Inferior parietal cortex (tissue), 1 donor: Measurements from ENCODE around the gene FERMT1.
A peak's percentile ranks its signal among the peaks of the same experiment; 100 is the strongest.
"Not testable (repeated sequence)": the region's sequence is repeated elsewhere in the genome, so short reads cannot be mapped to it uniquely, and the experiment has no call there.

Source experiments
- DNase-seq: peaks from one replicate; pipeline ENCODE4 v3.0.0-alpha.2; 2016; ENCODE audit errors: extremely low spot score

Gene FERMT1

DNA sequence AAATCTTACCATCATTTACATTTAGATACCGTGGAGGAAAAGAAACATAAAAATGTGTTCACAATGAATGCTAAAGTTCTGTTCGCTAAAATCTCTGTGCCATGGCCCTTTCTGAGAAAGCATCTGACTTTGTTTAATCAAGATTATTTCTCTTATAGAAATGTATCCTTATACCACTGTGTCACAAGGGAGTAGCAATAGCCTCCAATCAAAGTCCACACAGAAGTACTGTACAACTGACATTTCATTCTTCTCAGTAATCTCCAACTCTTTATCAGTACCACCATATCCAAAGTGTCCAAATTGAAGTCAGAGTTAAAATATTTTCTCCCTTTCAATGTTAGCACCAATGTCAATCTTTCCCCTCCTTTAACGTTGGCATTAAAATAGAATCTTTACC lies 6.1 kb downstream of the FERMT1 start:
- DNase-seq = no peak

DNA sequence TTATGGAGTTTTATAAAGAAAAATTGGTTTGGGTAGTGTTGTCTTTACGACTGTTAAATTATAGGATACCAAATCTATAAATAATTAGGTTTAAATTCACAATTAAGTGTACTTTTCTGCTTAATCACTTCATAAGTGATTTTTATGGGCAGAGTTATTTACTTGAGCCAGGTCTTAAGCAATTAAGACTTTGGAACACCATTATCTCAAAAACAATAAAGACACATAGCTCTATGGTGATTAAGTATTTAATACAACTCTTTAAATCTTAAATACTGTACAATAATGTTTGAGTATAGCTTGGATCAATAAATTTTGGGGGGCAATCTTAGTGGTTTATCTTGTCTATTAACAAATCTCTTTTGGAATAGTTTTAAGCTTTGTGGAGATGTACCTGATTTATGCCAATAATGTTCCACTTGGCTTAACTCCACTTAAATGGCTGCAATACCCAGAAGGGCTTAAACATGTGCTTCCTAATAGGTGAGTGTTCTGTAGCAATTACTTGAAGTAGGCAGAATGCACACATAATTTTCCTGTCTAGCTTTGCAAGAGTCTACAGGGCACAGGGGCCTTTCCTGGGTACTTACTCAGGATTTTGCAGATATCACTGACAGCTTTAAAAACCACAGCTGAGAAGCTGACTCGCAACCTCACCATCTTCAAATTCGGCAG lies 7.5 kb downstream of the FERMT1 start:
- DNase-seq = no peak

DNA sequence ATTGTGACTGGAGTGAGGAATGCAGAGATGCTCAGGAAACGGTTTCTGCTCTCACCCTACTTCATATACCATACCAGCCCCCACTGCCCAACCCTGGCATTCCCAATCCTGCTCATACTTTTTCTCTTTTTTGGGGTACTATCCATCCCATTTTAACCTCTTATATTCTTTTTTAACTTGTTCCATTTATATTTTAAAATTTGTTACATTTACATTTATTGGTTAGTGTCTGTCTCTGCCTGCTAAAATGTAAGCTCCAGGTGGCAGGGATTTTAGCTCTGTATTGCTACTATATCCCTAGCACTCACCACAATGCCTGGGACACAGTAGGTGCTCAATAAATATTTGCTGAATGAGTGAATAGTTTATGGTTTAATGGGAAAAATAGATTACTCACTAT lies 8.1 kb downstream of the FERMT1 start:
- DNase-seq = no peak

DNA sequence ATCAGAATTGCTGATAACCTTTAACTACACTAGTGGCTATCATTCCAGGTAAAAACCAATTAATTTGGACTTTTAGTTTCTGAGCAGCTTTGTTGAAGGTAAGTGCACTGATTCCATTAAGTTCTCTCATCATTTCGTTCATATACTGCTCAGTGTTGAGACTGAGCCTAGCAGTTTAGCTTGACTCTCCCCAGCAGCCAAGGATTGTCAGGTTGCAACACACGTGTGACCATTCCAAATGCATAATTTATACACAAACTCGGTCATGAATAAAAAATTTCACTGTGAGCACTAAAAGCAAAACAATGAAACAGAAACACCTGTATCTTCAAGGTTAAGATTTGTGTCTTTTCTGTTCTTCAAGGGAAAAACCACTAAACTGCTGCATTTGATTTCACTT lies 8.9 kb downstream of the FERMT1 start:
- no peak for DNase-seq

DNA sequence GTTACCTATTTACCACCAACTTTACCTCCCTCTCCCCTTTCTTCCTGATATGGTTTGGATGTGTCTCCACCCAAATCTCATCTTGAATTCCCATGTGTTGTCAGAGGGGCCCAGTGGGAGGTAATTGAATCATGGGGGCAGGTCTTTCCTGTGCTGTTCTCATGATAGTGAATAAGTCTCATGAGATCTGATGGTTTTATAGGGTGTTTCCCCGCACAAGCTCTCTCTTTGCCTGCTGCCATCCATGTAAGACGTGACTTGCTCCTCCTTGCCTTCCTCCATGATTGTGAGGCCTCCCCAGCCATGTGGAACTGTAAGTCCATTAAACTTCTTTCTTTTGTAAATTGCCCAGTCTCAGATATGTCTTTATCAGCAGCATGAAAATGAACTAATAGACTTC lies 9.9 kb downstream of the FERMT1 start:
- not testable (repeated sequence) for DNase-seq

DNA sequence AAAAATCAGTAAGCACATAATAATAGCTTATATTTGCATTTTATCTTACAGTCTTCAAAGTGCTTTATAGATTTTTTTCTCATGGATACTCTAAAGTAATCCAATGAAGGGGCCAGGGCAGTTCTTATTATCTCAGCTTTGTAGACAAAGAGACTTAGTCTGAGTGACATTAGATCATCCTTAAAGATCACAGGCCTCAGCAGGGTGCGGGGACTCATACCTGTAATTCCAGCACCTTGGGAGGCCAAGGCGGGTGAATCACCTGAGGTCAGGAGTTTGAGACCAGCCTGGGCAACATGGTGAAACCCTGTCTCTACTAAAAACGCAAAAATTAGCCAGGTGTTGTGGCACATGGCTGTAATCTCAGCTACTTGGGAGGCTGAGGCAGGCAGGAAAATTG lies 14.5 kb downstream of the FERMT1 start:
- DNase-seq = no peak

DNA sequence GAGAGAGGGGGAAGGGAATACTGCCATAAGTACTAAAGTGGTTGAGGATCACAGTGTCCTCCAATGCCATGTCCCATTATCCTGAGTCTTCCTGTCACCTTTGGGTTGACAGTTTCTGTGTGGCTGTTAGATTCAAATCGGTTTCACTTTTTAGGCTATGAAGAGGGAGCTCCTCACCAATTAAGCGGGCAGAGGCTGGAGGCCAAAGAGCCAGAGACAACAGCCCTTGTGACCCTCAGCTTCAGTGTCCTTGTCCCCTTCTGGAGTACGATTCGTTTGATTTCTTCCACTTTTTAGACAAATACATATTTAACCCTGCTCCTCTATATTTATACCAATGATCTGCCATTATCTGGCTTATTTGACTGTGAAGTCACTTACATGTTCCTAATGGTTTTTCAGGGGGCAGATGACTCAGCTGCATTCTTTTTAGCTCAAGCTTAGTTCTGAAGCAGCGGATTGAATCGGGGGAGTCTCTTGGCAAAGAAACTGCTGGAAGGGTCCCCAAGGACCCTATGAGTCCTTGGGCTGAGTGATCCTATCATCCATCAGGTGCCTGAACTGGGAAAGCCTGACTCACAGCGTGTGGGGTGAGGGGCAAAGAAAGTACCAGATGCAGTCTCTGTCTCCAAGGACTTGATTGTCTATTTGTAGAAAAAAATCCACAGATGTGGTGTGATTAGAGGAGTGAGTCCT lies 18.2 kb downstream of the FERMT1 start:
- no peak for DNase-seq

DNA sequence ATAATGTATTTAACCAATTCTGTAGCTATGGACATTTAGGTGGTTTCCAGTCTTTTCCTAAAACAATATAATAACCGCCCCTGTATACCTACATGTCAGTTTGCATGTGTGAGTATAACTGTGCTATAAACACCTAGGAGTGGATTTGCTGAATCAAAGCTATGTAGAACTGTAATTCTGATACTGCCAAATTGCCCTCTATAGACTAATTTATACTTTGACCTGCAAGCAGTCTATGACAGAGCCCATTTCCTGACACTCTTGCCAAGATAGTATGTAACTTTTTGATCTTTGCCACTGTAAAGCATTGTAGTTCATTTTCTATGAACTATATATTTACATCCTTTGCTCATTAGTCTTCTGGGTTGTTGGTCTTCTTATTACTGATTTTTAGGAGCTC lies 19.5 kb downstream of the FERMT1 start:
- no peak for DNase-seq

DNA sequence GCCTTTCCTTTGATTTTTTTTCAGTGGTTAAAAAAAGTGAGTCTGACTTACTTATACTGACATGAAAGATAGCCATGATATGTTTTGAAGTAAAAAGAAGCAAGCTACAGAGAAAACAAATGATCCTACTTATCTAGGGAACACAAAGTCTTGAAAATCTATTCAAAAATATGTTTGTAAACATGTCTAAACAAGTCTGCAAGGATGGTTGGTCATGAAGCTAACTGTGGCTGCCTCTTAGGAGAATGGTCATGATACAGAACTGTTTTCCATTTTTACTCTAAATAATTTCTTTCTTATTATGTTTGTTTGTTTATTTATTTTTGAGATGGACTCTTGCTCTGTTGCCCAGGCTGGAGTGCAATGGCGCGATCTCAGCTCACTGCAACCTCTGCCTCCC lies 21.5 kb downstream of the FERMT1 start:
- DNase-seq = no peak

DNA sequence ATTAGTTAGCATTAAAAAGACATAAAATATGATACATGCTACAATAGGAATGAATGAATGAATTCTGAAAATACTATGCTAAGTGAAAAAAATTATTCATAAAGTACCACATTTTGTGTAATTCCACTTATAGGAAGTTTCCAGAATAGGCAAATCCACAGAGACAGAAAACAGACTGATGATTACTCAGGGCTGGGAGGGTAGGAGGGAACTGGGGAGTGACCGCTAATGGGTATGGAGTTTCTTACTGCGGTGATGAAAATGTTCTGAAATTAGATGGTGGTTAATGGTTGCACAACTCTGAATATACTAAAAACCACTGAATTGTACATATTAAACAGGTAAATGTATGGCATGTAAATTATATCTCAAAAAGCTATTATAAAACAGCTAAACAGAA lies 22.6 kb downstream of the FERMT1 start:
- no peak for DNase-seq

DNA sequence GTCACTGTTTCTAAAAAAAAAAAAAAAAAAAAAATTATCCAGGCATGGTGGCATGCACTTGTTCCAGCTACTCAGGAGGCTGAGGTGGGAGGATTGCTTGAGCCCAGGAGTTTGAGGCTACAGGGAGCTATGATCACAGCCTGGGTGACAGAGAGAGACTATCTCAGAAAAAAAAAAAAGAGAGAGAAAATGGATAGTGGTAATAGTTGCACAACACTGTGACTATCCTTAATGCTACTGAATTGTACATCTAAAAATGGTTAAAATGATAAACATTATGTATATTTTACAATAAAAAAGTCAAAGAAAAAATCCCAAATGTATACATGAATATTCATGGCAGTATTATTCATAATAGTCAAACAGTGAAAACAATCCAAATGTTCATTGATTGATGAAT lies 23.0 kb downstream of the FERMT1 start:
- DNase-seq = no peak

DNA sequence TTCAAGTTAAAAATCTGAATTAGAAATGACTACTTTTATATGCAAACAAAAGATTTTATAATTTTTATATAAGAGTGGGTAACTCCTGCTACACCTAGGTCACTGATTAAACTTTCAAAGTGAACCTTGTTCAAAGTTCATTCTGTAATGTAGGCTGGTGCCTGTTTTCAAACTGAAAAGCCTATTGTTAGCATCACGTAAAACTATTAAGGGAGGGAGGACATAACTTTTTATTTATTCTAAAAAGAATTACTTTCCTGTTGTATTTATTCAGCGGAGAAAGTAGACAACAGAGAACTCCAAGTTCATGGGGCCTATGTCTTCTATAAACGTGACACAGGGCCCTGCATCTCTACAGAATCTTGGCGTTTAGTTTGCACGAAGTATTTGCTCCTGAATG lies 27.4 kb downstream of the FERMT1 start:
- DNase-seq = no peak

DNA sequence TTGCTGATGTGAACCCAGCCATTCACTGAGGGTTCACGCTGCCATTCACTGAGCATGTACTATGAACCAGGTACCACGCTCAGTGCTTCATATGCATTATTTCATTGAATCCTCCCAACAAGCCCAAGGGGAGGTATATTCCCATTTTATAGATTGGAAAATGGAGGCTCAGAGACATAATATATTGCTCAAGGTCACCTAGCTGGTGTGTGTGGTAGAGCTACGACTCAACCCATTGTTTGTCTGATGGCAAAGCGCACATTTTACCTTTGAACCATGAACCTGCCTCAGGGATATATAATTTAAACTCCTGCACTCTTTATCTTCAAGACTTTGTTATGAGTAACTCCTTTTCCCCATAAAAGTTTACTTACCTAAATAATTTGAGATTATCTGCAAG lies 28.3 kb downstream of the FERMT1 start:
- no peak for DNase-seq

DNA sequence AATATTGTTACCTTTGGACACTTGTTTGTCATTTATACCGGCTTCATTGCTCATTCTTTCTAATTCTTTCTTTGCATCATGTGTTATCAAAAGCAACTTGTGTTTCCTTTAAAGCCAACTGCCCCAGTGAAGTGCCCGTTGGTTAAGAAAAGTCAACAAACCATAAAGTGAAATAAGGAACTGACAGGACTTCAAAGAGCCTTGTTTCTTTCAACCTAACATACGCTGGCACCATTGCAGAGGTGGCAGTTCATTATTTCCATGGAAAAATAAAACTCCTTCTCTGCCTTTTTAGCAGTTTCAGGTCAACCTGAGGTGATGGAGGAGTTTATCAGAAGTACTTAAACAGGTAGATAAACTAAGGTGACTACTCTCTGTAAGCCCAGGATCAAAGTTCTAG lies 28.8 kb downstream of the FERMT1 start:
- no peak for DNase-seq

DNA sequence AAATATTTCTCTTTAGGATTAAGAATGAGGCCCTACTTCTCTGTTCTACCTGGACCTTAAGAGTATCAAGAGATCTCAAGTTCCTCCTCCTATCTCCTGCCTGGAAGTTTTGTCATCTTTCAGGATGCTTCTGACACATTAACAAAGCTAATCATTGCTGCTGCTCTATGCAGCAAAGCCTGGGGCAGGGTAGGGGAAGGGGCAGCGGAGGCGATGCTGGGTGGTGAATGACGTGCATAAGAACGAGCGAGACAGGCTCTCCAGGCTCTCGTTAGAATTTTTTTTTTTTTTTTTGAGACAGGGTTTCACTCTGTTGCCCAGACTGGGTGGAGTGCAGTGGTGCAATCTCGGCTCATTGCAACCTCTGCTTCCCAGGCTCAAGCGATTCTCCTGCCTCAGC lies 31.2 kb downstream of the FERMT1 start:
- no peak for DNase-seq

DNA sequence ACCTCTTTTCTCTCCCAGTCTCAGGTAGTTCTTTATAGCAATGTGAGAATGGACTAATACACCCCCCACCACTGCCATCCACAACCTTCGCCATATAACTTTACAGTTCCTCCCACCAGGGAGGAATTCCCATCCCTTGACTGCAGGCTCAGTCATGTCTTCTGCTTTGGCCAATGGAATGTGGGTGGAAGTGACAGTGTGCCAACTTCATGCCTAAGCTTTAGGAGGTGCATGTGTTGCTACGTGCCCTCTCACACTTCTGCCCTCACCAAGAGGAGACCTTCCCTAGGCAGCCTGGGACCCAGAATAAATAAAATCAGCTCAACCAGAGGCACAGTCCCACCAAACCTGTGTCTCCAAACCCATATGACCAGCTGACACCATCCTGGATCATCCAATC lies 36.0 kb downstream of the FERMT1 start:
- DNase-seq = no peak

DNA sequence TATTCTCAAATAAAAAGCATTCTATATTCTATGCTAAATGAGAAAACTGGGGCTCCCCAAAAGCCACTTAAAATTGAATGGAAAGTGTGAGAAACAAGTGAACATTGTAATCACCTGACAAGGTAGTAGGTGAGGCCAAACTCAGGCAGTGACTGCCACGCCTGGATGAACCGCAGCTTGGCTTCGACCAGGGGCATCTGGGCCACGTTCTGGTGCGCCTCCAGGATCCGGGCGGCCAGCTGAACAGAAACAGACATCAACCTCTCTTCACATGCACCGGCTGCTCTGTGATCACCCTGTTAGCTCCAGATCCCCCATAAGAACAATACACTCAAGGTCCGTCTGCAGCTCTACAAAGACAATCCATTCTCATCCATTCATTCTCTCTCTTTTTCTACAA lies 38.9 kb downstream of the FERMT1 start:
- DNase-seq = no peak

DNA sequence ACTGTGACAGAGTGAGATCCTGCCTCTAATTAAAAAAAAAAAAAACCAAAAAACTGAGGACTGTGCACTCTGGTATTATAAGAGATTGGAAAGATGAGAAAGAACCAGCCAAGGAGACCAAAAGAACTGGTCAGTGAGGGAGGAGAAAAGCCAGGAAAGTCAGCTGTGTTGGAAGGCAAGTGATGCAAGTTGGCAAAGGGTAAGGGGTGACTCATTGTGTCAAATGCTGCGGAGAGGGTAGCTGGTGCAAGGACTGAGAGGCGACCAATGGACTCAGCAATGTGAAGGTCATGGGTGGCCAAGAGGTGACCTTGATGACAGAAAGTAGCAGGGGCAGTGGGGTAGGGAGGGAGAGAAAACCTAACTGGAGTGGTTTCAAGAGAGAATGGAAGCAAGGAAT lies 41.6 kb downstream of the FERMT1 start:
- DNase-seq = no peak

DNA sequence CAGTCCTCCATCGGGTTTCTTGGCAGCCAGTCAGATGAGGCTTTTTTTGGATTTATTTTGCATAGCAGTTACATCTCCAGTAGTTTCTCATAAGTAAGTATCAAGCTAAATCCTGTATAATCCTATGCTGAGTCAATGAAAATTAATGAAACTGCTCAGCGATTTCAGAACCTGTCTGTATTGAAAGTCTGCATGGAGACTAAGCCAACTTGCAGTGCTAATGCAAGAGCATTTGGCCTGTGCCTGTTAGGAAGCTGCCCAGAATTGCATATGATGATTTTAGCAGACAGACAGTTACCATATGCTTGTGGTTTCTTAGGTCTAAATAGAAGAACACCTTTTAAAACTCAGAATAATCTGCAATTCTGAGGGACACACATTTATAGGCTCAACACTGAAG lies 43.8 kb downstream of the FERMT1 start:
- no peak for DNase-seq

DNA sequence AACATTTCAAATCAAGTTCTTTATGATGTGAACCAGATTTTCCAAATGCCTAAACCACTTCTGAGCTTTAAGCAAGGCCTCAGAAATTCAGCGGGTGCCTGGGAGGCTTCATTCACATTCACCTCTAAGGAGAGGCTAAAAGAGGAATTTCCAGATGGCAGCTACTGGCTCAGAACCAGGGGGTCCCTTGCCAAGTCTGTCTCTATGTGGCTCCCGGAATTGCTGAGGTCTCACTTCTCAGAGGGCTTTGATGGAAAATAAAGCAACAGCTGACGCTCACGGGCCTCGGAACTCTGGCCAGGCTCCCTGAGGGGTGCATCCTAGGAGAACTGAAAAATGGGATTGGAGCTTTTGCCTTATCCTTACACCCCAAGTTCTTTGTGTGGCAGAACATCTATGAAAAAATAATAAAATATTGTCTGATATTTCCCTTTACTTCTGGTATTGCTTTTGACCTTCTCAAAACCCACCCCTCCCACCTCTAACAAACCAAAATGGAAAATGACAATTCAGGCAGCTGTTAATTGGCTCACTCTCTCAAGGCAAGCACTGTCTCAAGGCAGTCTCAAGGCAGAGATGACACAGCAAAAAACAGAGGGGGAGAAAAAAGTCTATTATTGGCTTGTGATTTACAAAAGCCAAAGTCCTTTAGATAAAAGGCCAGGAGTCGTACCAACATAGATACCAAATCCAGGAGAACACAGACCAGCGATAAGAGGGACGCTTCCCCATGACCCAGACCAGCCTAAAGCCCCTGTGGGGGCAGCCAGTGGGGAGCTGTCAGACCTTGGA lies 47.2 kb downstream of the FERMT1 start:
- DNase-seq = peak; percentile 18

DNA sequence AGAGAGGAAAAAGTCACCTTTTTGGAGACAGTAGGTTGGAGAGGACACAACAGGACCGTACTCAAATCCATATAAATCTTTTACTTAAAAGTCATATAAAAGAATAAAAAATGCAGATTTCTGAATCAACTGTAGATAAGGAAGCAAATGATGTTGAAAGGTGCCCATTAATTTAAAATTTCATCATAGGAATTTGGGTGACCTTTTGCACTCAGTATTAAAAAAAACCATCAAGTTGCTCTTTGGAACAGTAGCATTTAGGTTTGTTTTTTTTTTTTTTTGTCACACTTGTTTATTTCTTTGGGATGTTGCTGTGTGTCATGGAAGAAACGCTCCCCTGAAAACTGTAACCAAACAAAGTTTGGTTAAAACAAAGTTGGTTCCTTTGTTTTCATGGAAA lies 48.0 kb downstream of the FERMT1 start:
- DNase-seq = no peak

DNA sequence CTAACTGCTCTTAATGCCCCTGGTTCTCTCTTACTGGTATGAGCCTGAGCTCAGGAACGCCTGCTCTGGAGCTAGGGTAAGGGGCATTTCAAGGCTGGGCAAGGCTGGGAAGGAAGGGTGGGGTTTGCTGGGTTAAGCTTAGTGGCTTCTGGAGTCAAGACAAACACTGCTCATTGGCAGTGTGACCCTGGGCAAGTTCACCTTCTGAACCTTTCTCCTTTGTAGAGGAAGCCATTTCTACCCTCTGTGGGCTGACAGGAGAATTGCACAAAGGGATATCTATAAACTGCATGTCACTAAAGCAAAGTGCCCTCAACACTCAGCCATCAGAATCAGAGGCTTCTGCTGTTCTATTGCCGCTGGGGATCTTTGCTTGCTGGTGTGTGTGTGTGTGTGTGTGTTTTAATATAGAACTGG lies 48.7 kb downstream of the FERMT1 start:
- DNase-seq = no peak
